HCT116 (cell line): ENCODE results near the gene SLC7A11. TPM values are rescaled to one million over a fixed set of nuclear protein-coding genes. Genes with fewer than 3 reads are reported as not detected.

ENCODE experiments used
- ATAC-seq: fragments of 200-7000 bp; cut with Tn5 transposase; 2 replicates; pipeline ENCODE4 v1.9.1; 2020; ENCODE audit warnings: mild to moderate bottlenecking, moderate library complexity
- BruUV-seq: library from RNA; stranded (reverse); fragments of 400-500 nt; replicated peaks from 2 replicates; lab custom pipeline; 2021; lab: Mats Ljungman, UMichigan
- CTCF ChIA-PET: fragments of 300-600 bp; sonication (Branson Sonifier 250); formaldehyde crosslinking; loops from one replicate; lab custom pipeline; 2021; ENCODE audit warnings: antibody characterized with exemption; lab: Charles Lee
- POLR2A ChIA-PET: fragments of 300-600, 350-600 bp; sonication (Branson Sonifier 250); formaldehyde crosslinking; loops from one replicate; lab custom pipeline; 2021; ENCODE audit warnings: antibody characterized with exemption; lab: Charles Lee
- RAD21 ChIA-PET, 2 experiments: fragments of 300-600 bp; sonication (Branson Sonifier 250); formaldehyde crosslinking; loops; one replicate each; lab custom pipeline; 2023; ENCODE audit warnings: low total read pairs in 2 of 2; ENCODE audit not compliant: uncharacterized antibody in 2 of 2, unreplicated experiment in 2 of 2, low non-redundant PET in 1 of 2; lab: Charles Lee
- DNase-seq: peaks from one replicate; pipeline ENCODE4 v3.0.0-alpha.2; 2010; ENCODE audit warnings: low read depth, low spot score
- H2AFZ ChIP-seq: fragments of 200-600 bp; shearing (Covaris generic), sonication (generic); 2 replicates; pipeline ENCODE4 v1.6.1; 2017; ENCODE audit warnings: low read depth, mixed run types, mixed read lengths, antibody characterized with exemption, low read length; ENCODE audit not compliant: poor library complexity, severe bottlenecking
- H3K27ac ChIP-seq: 2 replicates; pipeline ENCODE4 v1.5.1; 2012; ENCODE audit warnings: low read depth, low read length
- H3K27me3 ChIP-seq: fragments of 200-600 bp; sonication (generic); 2 replicates; pipeline ENCODE4 v1.6.1; 2016; ENCODE audit warnings: mixed run types, low read length, mixed read lengths; ENCODE audit not compliant: insufficient read depth
- H3K36me3 ChIP-seq, 2 experiments: fragments of 200-500 bp in 1 of 2; fragments of 200-600 bp in 1 of 2; sonication (Bioruptor generic) in 1 of 2; sonication (generic) in 1 of 2; 2 replicates each; pipeline versions ENCODE4 v1.5.1 to v1.6.1; 2014 to 2016; ENCODE audit warnings: low read length in 2 of 2, inconsistent platforms in 1 of 2, mixed read lengths in 1 of 2, mixed run types in 1 of 2; ENCODE audit not compliant: insufficient read depth in 2 of 2, control insufficient read depth in 1 of 2
- H3K4me1 ChIP-seq, 2 experiments: fragments of 200-600 bp in 1 of 2; sonication (generic) in 1 of 2; 2 replicates each; pipeline versions ENCODE4 v1.5.1 to v1.6.1; 2012 to 2017; ENCODE audit warnings: low read length in 2 of 2, inconsistent platforms in 1 of 2, mild to moderate bottlenecking in 1 of 2, mixed read lengths in 1 of 2, mixed run types in 1 of 2, moderate library complexity in 1 of 2; ENCODE audit not compliant: insufficient read depth in 2 of 2, control insufficient read depth in 1 of 2
- H3K4me2 ChIP-seq: fragments of 200-600 bp; sonication (generic); 2 replicates; pipeline ENCODE4 v1.6.1; 2017; ENCODE audit warnings: mixed run types, low read length, mixed read lengths
- H3K4me3 ChIP-seq, 2 experiments: fragments of 200-600 bp in 1 of 2; sonication (generic) in 1 of 2; replicated peaks in 1 of 2; 2 replicates each; pipeline ENCODE4 v1.5.1; 2011 to 2016; ENCODE audit warnings: low read length in 2 of 2, control low read depth in 1 of 2, low read depth in 1 of 2, mild to moderate bottlenecking in 1 of 2, mixed read lengths in 1 of 2, mixed run types in 1 of 2
- H3K79me2 ChIP-seq: fragments of 200-600 bp; sonication (generic); 2 replicates; pipeline ENCODE4 v1.6.1; 2017; ENCODE audit warnings: mild to moderate bottlenecking, mixed run types, low read length, moderate library complexity, mixed read lengths; ENCODE audit not compliant: insufficient read depth
- H3K9ac ChIP-seq: fragments of 200-600 bp; sonication (generic); 2 replicates; pipeline ENCODE4 v1.6.1; 2016; ENCODE audit warnings: low read length, mixed read lengths
- H3K9me2 ChIP-seq: fragments of 200-600 bp; sonication (generic), shearing (Covaris generic); 2 replicates; pipeline ENCODE4 v1.6.1; 2017; ENCODE audit warnings: mixed run types, mild to moderate bottlenecking, moderate library complexity; ENCODE audit not compliant: insufficient read depth
- H3K9me3 ChIP-seq, 2 experiments: fragments of 200-500 bp in 1 of 2; fragments of 200-600 bp in 1 of 2; sonication (Bioruptor generic) in 1 of 2; sonication (generic) in 1 of 2; 2 replicates each; pipeline ENCODE4 v1.6.1; 2014 to 2017; ENCODE audit warnings: low read length in 2 of 2, mixed read lengths in 2 of 2, inconsistent platforms in 1 of 2, low read depth in 1 of 2, mild to moderate bottlenecking in 1 of 2, mixed run types in 1 of 2, moderate library complexity in 1 of 2; ENCODE audit not compliant: control insufficient read depth in 1 of 2, insufficient read depth in 1 of 2
- H4K20me1 ChIP-seq: fragments of 200-600 bp; sonication (generic), shearing (Covaris generic); 2 replicates; pipeline ENCODE4 v1.6.1; 2017; ENCODE audit warnings: mixed run types, mild to moderate bottlenecking, moderate library complexity; ENCODE audit not compliant: insufficient read depth
- ATF3 ChIP-seq: IDR thresholded peaks from 2 replicates; pipeline ENCODE4 v1.6.1; 2012
- EGR1 ChIP-seq: IDR thresholded peaks from 2 replicates; pipeline ENCODE4 v1.6.1; 2012; ENCODE audit warnings: low read depth
- EZH2phosphoT487 ChIP-seq: fragments of 200-600 bp; IDR thresholded peaks from 2 replicates; pipeline ENCODE4 v1.6.1; 2018; ENCODE audit warnings: antibody characterized with exemption, borderline replicate concordance
- RAD21 ChIP-seq: IDR thresholded peaks from 2 replicates; pipeline ENCODE4 v1.6.1; 2012; ENCODE audit warnings: low read depth, mild to moderate bottlenecking
- REST ChIP-seq: IDR thresholded peaks from 2 replicates; pipeline ENCODE4 v1.6.1; 2012; ENCODE audit warnings: low read depth
- SRF ChIP-seq: IDR thresholded peaks from 2 replicates; pipeline ENCODE4 v1.6.1; 2012; ENCODE audit warnings: low read depth
- YY1 ChIP-seq: IDR thresholded peaks from 2 replicates; pipeline ENCODE4 v1.6.1; 2011; ENCODE audit warnings: low read length, low read depth, moderate library complexity, mild to moderate bottlenecking; ENCODE audit not compliant: insufficient replicate concordance; ENCODE audit errors: extremely low read depth
- ZBTB33 ChIP-seq: IDR thresholded peaks from 2 replicates; pipeline ENCODE4 v1.6.1; 2011; ENCODE audit warnings: mild to moderate bottlenecking, low read length, moderate library complexity; ENCODE audit not compliant: insufficient replicate concordance; ENCODE audit errors: extremely low read depth
- intact Hi-C: fragments of 100-400 bp; cut with micrococcal nuclease; formaldehyde crosslinking; loops from 2 replicates; pipeline ENCODE4 v1.10.0; 2022
- total RNA-seq: library from RNA; stranded (reverse); gene quantifications from one replicate; pipeline ENCODE4 v1.2.1, GENCODE V29; 2021; ENCODE audit not compliant: unreplicated experiment
- TF ChIP-seq, protein P1 (sequence below): IDR thresholded peaks from 2 replicates; pipeline ENCODE4 v1.6.1; 2012

The SLC7A11 gene
- total RNA-seq, 1 experiment from 2014 or later: 45.8 TPM

DNA sequence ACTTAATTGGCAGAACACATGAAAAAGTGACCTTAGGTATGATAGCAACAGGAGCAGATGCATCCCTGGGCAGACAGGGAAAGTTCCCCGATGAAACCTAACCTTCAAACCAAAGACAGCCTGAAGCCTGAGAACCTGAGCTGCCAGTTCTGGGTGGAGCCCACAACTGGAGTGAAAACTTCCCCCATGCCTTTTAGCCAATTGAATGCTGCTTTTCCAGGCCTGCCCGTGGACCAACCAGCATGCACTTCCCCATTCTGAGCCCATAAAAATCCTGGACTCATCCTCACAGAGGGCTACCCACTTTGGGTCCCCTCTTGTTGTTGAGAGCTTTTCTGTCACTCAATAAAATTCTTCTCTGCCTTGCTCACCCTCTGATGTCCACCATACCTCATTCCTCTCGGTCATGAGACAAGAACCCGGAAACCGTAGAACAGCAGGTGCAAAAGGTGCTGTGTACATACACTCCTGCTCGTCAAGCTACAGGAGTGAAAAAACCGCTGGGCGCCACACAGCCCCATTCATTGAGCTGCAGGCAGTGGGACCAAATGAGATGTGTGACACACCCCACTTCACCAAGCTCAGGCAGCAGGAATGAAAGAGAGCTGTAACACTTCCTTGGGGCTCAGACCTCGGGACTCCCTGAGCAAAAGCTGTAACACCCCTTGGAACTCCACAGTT is 13.9 kb upstream of the SLC7A11 start:
- ChIA-PET POLR2A (no interaction called here), CTCF (no interaction called here)

More for the DNA sequence above, 13.9 kb upstream of the SLC7A11 start:
- DNase-seq (no peak), ATAC-seq (no peak)
- no peaks in the 10 kb centered on the region for H3K9me3 ChIP-seq
- no peaks in the 10 kb centered on the region for H4K20me1 ChIP-seq
- no TSS peak for BruUV-seq
- no peaks in the 10 kb centered on the region for H3K9me2 ChIP-seq
- RAD21 ChIA-PET: interaction anchor here in 1 of 2 experiments (0.5 kb wide), 1 partner anchor 320 kb away, joined by 3 read pairs; no protein-coding TSS in a partner anchor
- H3K27ac ChIP-seq: no peak overlapping the region
- no peak overlapping the region for H2AFZ ChIP-seq
- no peaks in the 10 kb centered on the region for H3K79me2 ChIP-seq
- H3K4me1 ChIP-seq: peaks cover 0 to 13% of the 10 kb centered on the region in 2 experiments; a peak in 2 of 4 replicates
- H3K9ac ChIP-seq: no peak overlapping the region
- no peaks in the 10 kb centered on the region for H3K36me3 ChIP-seq
- TF ChIP-seq SRF (no peak), ZBTB33 (no peak), RAD21 (no peak), ATF3 (no peak), REST (no peak), EZH2phosphoT487 (no peak), EGR1 (no peak), YY1 (no peak)
- TF ChIP-seq, protein P1, sequence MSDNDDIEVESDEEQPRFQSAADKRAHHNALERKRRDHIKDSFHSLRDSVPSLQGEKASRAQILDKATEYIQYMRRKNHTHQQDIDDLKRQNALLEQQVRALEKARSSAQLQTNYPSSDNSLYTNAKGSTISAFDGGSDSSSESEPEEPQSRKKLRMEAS: no peak
- intact Hi-C loops: no loop called here
- no peak overlapping the region for H3K4me2 ChIP-seq
- H3K4me3 ChIP-seq: no peak overlapping the region
- H3K27me3 ChIP-seq: no peaks in the 10 kb centered on the region
